Measurements from ENCODE around the gene UPK3A.

GRCh38 chr22:45278125-45278524 is 6.6 kb upstream of the UPK3A start:
- TF ChIP-seq, protein P1, sequence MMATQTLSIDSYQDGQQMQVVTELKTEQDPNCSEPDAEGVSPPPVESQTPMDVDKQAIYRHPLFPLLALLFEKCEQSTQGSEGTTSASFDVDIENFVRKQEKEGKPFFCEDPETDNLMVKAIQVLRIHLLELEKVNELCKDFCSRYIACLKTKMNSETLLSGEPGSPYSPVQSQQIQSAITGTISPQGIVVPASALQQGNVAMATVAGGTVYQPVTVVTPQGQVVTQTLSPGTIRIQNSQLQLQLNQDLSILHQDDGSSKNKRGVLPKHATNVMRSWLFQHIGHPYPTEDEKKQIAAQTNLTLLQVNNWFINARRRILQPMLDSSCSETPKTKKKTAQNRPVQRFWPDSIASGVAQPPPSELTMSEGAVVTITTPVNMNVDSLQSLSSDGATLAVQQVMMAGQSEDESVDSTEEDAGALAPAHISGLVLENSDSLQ (IDR thresholded peaks at IDR 0.05), result no peak
- TF ChIP-seq TCF12 (IDR thresholded peaks at IDR 0.05; ENCODE audit: low read depth, low read length) (no peak), NR2C2 (IDR thresholded peaks at IDR 0.05; ENCODE audit: borderline replicate concordance, control insufficient read depth, insufficient read length, low read depth) (no peak), FOXM1 (IDR thresholded peaks at IDR 0.05; ENCODE audit: low read depth, low read length) (no peak), ATF7 (IDR thresholded peaks at IDR 0.05; ENCODE audit: low read depth) (no peak)
- TF ChIP-seq, protein P2, sequence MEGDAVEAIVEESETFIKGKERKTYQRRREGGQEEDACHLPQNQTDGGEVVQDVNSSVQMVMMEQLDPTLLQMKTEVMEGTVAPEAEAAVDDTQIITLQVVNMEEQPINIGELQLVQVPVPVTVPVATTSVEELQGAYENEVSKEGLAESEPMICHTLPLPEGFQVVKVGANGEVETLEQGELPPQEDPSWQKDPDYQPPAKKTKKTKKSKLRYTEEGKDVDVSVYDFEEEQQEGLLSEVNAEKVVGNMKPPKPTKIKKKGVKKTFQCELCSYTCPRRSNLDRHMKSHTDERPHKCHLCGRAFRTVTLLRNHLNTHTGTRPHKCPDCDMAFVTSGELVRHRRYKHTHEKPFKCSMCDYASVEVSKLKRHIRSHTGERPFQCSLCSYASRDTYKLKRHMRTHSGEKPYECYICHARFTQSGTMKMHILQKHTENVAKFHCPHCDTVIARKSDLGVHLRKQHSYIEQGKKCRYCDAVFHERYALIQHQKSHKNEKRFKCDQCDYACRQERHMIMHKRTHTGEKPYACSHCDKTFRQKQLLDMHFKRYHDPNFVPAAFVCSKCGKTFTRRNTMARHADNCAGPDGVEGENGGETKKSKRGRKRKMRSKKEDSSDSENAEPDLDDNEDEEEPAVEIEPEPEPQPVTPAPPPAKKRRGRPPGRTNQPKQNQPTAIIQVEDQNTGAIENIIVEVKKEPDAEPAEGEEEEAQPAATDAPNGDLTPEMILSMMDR (IDR thresholded peaks at IDR 0.05 in 2 of 3, conservative IDR thresholded peaks at IDR 0.05 in 1 of 3; ENCODE audit: control insufficient read depth in 2 of 3, extremely low read depth in 1 of 3, insufficient read depth in 1 of 3, low read depth in 3 of 3, low read length in 3 of 3), result no peak
- TF ChIP-seq, protein P3, sequence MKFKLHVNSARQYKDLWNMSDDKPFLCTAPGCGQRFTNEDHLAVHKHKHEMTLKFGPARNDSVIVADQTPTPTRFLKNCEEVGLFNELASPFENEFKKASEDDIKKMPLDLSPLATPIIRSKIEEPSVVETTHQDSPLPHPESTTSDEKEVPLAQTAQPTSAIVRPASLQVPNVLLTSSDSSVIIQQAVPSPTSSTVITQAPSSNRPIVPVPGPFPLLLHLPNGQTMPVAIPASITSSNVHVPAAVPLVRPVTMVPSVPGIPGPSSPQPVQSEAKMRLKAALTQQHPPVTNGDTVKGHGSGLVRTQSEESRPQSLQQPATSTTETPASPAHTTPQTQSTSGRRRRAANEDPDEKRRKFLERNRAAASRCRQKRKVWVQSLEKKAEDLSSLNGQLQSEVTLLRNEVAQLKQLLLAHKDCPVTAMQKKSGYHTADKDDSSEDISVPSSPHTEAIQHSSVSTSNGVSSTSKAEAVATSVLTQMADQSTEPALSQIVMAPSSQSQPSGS (IDR thresholded peaks at IDR 0.05; ENCODE audit: low read length), result no peak
- TF ChIP-seq, protein P4, sequence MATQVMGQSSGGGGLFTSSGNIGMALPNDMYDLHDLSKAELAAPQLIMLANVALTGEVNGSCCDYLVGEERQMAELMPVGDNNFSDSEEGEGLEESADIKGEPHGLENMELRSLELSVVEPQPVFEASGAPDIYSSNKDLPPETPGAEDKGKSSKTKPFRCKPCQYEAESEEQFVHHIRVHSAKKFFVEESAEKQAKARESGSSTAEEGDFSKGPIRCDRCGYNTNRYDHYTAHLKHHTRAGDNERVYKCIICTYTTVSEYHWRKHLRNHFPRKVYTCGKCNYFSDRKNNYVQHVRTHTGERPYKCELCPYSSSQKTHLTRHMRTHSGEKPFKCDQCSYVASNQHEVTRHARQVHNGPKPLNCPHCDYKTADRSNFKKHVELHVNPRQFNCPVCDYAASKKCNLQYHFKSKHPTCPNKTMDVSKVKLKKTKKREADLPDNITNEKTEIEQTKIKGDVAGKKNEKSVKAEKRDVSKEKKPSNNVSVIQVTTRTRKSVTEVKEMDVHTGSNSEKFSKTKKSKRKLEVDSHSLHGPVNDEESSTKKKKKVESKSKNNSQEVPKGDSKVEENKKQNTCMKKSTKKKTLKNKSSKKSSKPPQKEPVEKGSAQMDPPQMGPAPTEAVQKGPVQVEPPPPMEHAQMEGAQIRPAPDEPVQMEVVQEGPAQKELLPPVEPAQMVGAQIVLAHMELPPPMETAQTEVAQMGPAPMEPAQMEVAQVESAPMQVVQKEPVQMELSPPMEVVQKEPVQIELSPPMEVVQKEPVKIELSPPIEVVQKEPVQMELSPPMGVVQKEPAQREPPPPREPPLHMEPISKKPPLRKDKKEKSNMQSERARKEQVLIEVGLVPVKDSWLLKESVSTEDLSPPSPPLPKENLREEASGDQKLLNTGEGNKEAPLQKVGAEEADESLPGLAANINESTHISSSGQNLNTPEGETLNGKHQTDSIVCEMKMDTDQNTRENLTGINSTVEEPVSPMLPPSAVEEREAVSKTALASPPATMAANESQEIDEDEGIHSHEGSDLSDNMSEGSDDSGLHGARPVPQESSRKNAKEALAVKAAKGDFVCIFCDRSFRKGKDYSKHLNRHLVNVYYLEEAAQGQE (IDR thresholded peaks at IDR 0.05; ENCODE audit: low read depth, low read length), result no peak
- TF ChIP-seq, protein P5, sequence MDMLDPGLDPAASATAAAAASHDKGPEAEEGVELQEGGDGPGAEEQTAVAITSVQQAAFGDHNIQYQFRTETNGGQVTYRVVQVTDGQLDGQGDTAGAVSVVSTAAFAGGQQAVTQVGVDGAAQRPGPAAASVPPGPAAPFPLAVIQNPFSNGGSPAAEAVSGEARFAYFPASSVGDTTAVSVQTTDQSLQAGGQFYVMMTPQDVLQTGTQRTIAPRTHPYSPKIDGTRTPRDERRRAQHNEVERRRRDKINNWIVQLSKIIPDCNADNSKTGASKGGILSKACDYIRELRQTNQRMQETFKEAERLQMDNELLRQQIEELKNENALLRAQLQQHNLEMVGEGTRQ (IDR thresholded peaks at IDR 0.05; ENCODE audit: borderline replicate concordance, low read depth, low read length), result no peak
